ENCODE data around the gene R3HDM4.

R3HDM4 gene

DNA sequence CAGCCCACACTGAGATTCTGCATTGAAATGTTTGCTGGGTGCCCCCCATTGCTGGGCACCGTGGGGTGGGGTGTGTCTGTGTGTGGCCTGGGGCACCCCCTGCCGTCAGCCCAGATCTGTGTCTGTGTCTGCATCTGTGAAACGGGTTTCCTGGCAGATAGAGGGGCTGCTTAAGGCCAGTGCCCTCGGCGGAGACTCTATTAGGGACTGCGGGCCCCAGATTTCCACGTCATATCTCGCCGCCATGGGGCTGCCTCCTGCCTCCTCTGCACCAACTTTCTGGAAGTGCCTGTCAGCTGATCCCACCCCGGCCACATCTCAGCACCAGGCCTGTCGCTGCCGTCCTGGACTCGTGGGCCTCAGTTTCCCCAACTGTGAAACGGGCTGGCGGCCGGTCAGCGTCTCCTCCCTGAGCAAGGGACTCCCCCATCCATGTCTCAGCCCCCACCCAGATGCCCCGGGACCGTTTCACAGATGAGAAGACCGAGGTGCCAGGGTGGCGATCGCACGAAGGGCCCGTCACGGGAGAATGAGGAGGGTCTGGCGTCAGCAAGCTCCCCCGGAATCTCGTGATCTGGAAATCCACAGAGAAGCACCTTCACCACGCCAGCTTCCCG lies 34.2 kb upstream of the R3HDM4 start:
- DNase-seq, result no peak

DNA sequence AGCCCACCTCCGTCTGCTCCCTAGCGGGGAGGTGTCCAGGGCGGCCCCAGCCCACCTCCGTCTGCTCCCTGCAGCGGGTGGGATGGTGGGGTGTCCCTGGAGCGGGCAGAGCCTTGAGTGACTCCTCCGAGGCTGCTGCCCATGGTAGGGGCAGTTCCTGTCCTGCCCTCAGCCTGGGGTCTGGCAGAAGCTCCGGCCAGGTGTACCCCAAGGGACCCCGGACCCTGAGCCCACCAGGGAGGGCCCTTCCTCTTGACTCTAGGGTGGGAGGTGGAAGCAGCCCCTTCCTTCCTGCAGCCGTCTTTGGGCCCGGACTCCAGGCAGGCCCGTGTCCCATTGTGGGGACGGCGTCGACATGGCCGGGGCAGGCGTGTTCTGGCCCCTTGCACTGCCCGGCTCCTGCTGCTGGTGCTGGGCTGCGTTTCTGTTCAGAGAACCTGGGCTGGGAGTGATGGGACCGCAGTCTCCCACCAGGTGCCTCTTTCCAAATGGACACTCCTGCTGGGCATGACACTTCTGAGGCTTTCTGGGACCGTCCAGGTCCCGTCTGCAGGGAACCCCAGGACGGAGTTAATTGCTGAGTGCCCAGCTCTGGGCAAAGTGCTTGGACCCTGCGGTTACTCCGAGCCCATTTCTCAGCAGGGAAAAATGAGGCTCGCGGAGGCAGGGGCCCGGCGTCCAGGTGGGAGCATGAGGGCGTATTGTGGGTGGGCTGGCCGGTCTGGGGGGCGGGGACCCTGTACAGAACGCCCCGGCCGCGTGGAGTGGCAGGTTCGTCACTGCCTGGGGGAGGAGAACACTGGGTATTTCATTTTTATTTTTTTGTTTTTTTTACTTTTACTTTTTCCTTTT lies 32.6 kb upstream of the R3HDM4 start:
- DNase-seq, result no peak

DNA sequence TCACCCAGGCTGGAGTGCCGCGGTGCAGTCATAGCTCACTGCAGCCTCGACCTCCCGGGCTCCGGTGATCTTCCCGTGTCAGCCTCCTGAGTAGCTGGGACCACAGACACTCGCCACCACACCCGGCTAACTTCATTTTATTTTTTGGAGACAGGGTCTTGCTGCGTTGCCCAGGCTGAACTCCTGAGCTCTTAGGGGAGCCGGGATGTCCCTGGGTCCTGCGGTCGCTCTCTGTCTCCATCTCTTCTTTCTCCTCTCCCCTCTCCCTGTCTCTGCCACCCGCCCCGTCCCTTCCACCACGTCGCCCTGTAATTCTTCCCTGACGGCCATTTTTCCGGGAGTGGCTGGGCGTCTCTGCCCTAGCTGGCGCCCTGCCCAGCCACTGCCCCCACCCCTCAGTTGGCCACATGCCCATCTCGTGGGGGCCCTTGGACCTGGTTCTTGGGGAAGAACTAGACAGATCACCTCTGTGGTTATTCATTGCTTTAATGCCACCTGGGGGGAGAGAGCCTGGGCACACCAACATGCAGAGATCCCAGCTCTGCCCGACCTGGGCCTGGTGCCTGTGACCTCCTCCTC lies 31.7 kb upstream of the R3HDM4 start:
- no peak for DNase-seq

DNA sequence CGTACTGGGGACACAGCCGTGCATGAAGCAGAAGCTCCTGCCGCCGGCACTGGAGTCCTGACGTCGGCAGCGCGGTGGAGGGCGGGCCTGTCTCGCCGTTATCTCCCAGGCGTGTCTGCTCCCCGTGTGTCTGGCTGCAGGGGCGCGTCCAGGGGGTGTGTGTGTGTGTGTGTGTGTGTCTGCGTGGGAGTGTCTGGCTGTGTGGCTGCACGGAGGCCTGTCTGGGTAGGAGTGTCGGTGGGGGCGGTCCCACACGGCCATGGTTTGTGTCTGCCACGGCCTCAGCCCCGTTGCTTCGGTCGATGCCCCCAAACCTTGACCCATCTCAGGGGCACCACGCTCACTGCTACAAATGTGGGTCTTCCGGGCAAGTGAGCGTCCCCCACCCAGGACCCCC lies 31.1 kb upstream of the R3HDM4 start:
- no peak for DNase-seq

DNA sequence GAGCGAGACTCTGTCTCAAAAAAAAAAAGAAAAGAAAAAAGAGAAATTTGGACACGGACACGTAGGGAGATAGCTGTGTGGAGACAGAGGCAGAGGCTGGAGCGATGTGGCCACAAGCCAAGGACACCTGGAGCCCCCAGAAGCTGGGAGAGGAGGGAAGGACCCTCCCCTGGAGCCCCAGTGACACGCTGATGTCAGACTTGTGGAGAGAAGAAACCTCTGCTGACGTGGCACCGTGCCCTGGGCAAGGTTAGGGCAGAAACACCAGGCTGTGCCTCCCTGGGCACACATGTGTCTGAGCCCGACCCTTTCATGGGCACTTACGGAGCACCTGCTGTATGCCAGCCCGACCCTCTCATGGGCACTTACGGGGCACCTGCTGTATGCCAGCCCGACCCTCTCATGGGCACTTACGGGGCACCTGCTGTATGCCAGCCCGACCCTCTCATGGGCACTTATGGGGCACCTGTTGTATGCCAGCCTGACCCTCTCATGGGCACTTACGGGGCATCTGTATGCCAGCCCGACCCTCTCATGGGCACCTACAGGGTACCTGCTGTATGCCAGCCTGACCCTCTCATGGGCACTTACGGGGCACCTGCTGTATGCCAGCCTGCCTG lies 30.6 kb upstream of the R3HDM4 start:
- no peak for DNase-seq

DNA sequence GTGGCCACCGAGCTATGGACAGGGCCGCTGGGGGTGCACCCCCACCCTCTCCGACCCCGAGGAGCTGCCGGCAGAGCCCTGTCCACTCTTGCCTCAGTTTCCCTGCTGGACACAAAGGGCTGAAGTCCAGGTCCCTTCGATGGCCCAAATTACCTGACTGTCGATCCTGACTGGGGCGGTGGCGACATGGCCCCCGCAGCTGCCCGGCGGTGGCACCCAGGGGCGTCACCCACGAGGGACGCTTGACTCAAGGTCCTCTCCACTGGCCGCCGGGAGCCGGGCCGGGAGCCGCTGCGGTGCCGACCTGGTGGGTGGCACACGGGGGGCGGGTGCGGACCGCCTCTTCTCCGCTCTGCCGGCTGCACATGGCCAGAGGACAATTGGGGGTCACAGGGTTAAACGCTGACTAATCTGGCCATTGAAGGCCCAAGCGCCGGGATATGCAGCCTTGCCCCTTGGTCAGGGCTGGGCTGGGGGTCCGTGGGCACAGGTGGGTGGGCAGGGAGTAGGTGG lies 29.2 kb upstream of the R3HDM4 start:
- DNase-seq, result no peak

DNA sequence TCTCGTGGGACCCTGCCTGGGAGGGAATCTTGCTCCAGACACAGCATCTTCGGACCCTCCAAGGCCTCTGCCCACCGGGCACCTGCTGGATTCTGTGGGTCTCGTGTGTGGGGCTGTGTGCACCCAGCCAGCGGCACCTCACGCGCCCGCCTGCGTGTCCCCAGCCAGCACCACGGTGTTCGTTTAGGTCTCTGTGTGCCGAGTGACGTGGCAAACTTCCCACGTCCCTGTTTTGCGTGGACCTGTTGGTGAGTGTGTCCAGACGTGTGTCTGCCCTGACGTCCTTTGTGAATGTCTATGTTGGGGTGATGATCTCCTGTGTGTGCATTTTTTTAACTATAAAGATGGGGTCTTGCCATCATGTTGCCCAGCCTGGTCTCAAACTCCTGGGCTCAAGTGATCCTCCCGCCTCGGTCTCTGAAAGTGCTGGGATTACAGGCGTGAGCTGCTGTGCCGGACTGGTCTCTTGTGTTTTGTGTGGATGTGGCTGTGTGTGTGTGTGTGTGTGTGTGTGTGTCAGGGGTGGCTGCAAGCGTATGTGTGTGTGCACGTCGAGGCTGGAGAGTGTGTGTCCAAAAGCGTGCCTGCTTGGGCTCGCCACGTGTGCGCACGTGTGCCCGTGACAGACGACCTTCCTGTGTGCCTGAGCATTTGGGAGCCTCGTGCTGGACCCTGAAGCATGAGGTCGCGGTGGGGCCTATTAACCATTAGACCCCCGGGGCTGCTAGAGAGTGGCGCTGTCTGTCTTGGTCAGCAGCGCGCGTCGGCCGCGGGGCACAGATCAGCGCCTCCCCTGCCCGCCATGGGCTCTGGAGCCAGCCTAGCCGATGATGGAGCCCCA lies 28.5 kb upstream of the R3HDM4 start:
- no peak for DNase-seq

DNA sequence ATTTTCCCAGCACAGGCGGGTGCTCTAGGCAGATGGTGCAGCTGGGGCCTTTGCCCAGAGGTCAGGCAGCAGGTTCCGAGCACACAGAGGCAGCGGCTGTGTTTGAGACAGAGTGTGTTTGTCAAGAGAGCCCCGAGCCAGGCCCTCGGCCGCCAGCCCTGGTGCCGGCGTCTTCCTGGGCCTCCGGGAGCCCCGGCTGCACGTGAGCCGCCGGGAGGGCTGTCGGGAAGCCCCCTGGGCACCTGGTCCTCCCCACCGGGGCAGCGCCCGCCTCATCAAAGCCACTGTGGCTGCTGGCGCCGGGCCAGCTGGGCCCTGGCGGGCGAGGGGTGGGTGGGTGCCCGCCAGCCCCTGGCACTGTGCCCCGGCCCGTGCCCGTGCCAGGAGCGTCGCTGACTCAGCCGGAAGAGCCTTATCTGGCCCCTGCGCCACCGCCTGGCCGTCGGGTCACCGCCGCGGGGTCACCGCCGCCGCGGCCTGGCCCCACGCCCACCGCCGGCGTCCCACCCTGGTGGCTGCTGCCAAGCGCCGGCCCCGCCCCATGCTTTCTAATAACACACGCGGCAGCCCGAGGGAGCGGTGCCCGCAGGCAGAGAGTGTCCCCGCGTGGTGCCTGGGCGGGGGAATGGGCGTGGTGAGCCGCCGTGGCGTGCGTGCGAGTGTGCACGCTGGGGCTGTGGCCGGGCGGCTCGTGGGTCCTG lies 27.7 kb upstream of the R3HDM4 start:
- DNase-seq, result peak; percentile 77

DNA sequence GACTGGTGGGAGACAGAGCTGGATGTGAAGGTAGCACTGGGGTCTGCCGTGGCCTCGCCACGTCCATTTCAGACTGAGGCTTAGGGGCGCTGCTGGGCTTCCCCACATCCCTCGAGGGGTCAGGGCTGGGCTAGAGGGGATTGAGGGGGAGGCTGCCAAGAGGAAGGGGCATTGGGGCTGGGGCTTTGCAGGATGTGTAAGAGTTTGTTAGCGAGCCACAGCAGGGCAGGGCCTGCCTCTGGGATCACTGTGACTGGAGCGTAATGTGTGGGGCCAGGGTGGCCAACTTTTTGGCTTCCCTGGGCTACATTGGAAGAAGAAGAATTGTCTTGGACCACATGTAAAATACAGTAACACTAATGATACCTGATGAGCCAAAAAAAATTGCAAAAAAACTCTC lies 26.9 kb upstream of the R3HDM4 start:
- DNase-seq, result no peak

DNA sequence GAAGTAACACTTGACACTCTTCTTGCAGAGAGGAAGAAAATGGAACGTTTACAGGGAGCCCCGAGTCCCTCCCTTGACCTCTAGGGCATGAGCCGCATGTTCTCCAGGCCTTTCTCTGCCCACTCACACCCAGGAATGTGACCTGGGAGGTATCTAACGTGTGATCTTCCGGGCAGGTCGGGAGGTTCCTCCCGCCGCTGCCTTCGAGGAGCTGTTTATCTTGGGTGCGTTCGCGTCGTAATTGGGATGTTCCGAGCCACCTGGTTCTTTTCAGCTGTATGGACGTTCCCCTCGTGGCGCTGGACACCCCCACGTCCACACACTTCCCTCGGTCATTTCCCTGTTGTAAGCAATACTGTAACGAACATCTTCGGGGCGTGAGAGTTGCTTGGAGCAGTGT lies 26.4 kb upstream of the R3HDM4 start:
- no peak for DNase-seq

DNA sequence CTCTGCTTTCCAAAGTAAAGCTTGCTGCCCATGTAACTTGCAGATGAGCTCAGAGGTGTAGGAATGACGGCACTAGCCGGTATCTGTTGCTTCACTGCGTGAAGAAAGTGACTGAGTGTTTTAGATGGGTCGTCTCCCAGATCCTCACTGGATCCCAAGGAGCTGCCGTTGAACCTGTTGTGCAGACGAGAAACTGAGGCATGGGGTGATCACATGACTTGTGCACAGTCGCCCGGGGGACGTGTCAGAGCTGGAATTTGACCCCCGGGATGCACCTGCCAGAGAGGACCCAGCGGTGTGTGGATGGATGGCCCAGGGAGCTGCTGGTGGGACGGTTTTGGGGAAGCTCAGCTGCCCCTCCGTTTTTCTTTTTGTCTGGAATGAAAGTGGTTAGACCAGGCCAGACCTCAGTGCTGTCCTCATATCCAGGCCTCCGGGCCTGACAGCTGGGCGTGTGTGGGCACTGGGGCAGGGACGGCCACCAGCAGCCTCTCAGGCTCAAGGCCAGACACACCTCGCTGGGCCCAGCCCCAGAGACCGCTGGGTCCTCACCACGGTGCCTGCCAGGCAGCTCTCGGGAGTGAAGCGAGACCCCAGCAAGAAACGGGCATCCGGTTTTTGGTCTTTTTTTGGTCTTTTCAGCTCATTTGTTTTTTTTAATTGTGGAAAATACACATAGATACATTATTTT lies 25.4 kb upstream of the R3HDM4 start:
- no peak for DNase-seq

DNA sequence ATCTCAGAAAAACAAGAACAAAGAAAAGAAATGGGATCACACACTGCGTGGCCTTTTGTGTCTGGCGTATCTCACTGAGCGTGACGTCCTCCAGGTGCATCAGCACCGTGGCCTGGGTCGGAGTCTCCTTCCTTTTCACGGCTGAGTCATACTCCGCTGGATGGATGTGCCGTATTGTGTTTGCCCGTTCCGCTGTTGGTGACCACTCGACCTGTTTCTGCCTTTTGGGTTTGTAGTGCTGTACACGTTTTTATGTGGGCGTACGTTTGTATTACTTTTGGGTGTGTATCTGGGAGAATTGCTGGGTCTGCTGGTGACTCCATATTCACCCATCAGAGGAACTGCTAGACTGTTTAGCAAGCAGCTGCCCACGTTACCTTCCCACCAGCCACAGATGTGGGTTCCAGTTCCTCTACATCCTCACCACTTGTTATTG lies 24.3 kb upstream of the R3HDM4 start:
- peak; percentile 48 for DNase-seq

DNA sequence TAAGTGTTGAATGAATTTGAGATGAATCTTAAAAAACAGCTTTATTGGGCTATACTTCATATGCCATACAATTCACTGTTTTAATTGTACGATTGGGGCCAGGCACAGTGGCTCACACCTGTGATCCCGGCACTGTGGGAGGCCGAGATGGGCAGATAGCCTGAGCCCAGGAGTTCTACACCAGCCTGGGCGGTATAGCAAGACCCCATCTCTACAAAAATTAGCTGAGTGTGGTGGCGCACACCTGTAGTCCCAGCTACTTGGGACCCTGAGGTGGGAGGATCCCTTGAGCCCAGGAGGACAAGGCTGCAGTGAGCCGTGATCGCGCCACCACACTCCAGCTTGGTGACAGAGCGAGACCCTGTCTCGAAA lies 23.1 kb upstream of the R3HDM4 start:
- no peak for DNase-seq

DNA sequence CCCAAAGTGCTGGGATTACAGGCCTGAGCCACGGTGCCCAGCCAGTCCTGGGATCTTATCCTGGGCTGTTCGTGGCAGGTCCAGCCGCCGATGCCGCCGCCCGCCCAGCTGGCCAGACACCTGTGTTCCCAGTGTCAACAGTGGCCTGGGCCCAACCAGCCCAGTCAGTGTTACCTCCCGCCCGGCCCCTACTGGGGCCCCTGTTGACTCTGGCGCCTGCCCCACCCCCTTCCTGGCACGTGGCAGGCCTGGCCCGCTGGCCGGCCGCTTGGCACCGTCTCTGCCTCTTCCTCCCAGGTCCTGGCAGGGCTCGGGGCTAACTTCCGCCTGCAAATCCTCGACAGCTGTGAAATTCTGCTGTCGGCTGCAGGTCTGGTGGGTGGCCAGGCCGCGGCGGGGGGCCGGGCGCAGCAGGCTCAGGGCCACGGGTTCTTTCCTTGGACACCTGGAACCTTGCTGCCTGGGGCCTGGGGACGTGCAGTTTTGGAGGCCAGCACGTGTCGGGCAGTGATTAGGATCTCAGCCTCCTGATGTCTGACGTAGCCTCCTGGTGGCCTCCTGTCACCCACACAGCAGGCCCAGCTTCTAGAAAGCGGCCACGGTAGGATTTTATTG lies 22.0 kb upstream of the R3HDM4 start:
- no peak for DNase-seq

DNA sequence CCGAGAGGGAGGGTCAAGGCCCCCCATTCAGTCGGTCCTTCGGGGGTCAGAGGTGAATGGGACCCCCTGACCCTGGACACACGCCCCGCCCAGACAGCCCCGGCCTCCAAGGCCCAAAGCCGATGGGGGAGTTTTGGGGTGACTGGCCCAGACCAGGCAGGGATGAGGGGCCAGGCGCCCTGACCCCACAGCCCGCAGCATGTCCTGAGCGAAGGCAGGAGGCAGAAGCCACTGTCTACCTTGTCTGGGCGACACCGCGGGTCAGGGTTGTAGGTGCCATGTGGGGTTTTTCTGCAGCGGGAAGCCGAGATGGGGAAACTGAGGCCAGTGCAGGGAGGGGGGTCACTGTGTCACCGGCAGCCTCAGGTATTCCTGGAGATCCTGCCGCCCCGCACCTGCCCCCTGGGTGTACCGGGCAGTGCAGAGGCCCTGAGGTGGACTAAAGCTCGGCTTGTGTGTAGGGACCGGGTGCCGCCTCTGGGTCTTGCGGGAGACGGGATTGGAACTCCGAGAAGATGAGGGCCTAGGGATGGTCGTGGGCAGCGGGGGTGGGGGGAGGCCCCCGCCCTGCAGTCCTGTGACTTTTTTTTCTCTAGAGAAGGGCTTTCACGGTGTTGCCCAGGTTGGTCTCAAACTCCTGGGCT lies 21.3 kb upstream of the R3HDM4 start:
- no peak for DNase-seq

DNA sequence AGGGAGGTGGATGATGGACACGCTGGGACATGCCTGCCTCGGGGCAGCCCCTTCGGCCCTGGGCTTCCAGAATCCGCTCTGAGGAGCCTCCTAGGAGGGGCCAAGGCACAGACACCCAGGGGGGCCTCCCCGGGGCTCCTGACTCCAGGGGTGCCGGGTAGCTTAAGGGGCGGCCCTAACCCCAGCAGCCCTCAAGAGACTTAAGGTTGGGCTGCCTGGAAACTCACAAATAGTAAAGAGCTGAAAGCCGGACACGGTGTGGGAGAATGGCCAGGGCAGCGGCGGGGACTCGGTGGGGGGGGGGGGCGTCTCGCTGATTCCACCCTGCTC lies 20.5 kb upstream of the R3HDM4 start:
- no peak for DNase-seq

DNA sequence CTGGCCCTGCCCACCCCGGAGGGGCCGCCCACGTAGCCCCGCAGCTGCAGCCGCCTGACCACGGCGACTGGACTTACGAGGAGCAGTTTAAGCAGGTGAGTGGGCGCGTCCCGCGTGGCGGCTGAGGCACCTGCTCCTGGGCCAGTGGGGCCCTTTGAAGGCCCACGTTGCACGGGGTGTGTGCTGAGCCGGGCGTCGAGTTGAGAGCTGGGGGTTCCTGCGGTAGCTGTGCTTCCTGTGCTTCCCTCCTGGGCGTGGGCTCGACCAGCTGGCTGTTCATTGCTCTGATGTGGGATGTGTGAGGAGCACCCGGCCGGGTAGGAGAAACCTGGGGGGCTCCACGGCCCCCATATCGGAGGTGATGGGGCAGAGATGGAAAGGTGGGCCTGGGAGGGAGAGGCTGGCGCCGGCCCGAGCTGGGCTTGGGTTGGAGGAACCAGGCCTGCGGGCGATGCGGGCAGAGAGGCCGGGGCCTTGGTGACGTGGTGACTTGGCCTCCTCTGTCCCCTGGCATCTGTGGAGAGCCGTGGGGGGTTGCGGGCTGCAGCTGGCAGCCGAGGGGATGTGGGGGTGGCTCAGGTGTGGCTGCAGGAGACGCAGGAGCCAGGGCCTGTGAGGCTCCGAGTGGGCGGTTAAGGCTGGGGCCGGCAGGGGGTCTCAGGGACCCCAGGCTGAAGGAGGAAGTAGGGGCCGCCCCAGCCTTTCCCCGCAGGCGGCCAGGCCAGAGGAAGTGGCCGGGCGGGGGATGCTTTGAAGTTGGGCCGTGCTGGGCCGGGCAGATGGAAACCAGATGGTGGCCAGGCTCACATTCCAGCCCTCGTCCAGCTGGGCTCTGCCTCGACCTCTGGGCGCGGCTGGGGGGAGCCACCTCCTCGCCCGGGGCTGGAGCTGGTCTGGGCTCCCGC lies 19.9 kb upstream of the R3HDM4 start:
- peak; percentile 37 for DNase-seq

DNA sequence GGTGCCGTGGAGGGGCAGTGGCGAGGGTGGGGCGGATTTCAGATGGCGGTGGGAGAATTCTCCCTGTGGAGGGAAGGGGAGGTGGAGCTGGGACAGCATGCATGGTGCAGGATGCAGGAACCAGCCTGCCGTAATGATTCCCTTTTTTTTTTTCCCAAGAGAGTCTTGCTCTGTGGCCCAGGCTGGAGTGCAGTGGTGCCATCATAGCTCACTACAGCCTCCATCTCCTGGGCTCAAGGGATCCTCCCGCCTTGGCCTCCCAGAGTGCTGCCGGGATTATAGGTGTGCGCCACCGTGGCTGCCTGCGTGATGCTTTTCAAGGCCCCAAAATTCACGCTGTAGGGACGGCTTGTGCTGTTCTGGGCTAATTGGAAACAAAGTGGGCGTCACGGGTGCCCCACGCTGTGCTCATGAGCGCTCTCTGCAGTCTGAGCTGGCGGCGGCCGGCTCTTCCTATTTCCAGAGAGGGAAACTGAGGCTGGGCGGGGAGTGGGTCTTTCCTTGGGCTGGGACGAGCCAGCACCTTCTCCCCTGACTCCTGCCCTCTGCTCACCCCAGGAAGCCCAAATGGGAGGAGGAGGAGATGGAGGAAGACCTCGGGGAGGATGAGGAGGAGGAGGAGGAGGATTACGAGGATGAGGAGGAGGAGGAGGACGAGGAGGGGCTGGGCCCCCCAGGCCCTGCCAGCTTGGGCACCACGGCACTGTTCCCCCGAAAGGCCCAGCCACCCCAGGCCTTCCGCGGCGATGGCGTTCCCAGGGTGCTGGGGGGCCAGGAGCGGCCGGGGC lies 19.0 kb upstream of the R3HDM4 start:
- no peak for DNase-seq

DNA sequence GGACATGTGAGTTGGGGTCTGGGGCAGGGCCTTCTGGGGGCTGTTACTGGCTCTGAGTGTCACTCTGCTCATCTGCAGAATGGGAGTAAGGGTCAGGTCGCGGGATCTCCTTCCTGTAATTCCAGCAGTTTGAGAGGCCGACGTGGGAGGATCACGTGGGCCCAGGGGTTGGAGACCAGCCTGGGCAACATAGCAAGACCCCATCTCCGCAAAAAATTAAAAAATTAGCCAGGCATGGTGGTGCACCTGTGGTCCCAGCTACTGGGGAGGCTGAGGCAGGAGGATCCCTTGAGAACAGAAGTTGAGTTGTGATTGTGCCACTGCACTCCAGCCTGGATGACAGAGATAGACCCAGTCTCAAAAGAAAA lies 16.9 kb upstream of the R3HDM4 start:
- DNase-seq, result no peak

Data from activated gamma-delta T cell treated with Interleukin-2 at 50 U/mL for 16 hours (primary cell).